Osteocyte (in vitro differentiated cells): Measurements from ENCODE around the gene FBN1. TPM values are rescaled to one million over a fixed set of nuclear protein-coding genes. Genes with fewer than 3 reads are reported as not detected.
A peak's percentile ranks its signal among the peaks of the same experiment; 100 is the strongest.

Experiments
- DNase-seq: peaks from one replicate; pipeline ENCODE4 v3.0.0; 2021; ENCODE audit warnings: mixed read lengths; ENCODE audit not compliant: unreplicated experiment; ENCODE audit errors: extremely low spot score
- H3K27ac Mint-ChIP-seq: one replicate; pipeline ENCODE4 v1.8.0; 2021; ENCODE audit warnings: mild to moderate bottlenecking, mixed read lengths; ENCODE audit not compliant: unreplicated experiment
- H3K27me3 Mint-ChIP-seq: one replicate; pipeline ENCODE4 v1.8.0; 2021; ENCODE audit warnings: mixed read lengths; ENCODE audit not compliant: unreplicated experiment
- H3K36me3 Mint-ChIP-seq: one replicate; pipeline ENCODE4 v1.8.0; 2021; ENCODE audit warnings: mixed read lengths; ENCODE audit not compliant: unreplicated experiment
- H3K4me1 Mint-ChIP-seq: one replicate; pipeline ENCODE4 v1.8.0; 2021; ENCODE audit warnings: mixed read lengths; ENCODE audit not compliant: unreplicated experiment
- H3K4me3 Mint-ChIP-seq: one replicate; pipeline ENCODE4 v1.8.0; 2021; ENCODE audit warnings: mild to moderate bottlenecking, moderate library complexity, mixed read lengths; ENCODE audit not compliant: unreplicated experiment
- H3K9me3 Mint-ChIP-seq: one replicate; pipeline ENCODE4 v1.8.0; 2021; ENCODE audit warnings: mixed read lengths; ENCODE audit not compliant: unreplicated experiment
- CTCF ChIP-seq: fragments of 200-600 bp; sonication (generic); IDR thresholded peaks from 2 replicates; pipeline ENCODE4 v1.5.0; 2021; ENCODE audit warnings: antibody characterized with exemption, mild to moderate bottlenecking, moderate library complexity
- total RNA-seq: library from RNA; stranded (reverse); gene quantifications from 2 replicates; pipeline ENCODE4 v1.2.1, GENCODE V29; 2021

FBN1 gene
- total RNA-seq, 1 donor from 2014 or later, result 1,012 TPM

- Mint-ChIP-seq H3K27ac (peak overlapping the region; percentile 47), H3K4me1 (peaks cover 24% of the 10 kb centered on the region), H3K4me3 (no peak overlapping the region), H3K27me3 (no peaks in the 10 kb centered on the region), H3K9me3 (no peaks in the 10 kb centered on the region), H3K36me3 (peaks cover 78% of the 10 kb centered on the region)
- DNase-seq, result no peak
- TF ChIP-seq CTCF, result no peak
Observed at GRCh38 chr15:48447058-48447457, 198.5 kb downstream of the FBN1 start.

- Mint-ChIP-seq H3K9me3 (no peaks in the 10 kb centered on the region), H3K27me3 (no peaks in the 10 kb centered on the region), H3K27ac (peak overlapping the region; percentile 88), H3K4me1 (peaks cover 39% of the 10 kb centered on the region), H3K4me3 (no peak overlapping the region), H3K36me3 (peaks cover 82% of the 10 kb centered on the region)
- DNase-seq, result no peak
- TF ChIP-seq CTCF, result no peak
Observed at GRCh38 chr15:48442011-48442410, 203.5 kb downstream of the FBN1 start.

- TF ChIP-seq CTCF, result no peak
- H3K9me3 Mint-ChIP-seq, result no peaks in the 10 kb centered on the region
- H3K4me3 Mint-ChIP-seq, result no peak overlapping the region
- H3K36me3 Mint-ChIP-seq, result peaks cover 88% of the 10 kb centered on the region
- H3K4me1 Mint-ChIP-seq, result peaks cover 44% of the 10 kb centered on the region
- H3K27me3 Mint-ChIP-seq, result no peaks in the 10 kb centered on the region
- peak overlapping the region; percentile 88 for H3K27ac Mint-ChIP-seq
- DNase-seq, result no peak
Observed at GRCh38 chr15:48440084-48440483, 205.4 kb downstream of the FBN1 start.

GRCh38 chr15:48437178-48437577 lies 208.3 kb downstream of the FBN1 start:
- H3K4me1 Mint-ChIP-seq, result peaks cover 46% of the 10 kb centered on the region
- peak overlapping the region; percentile 10 for H3K27ac Mint-ChIP-seq
- peaks cover 95% of the 10 kb centered on the region for H3K36me3 Mint-ChIP-seq
- no peaks in the 10 kb centered on the region for H3K27me3 Mint-ChIP-seq
- no peak for TF ChIP-seq CTCF
- DNase-seq, result no peak
- no peak overlapping the region for H3K4me3 Mint-ChIP-seq
- H3K9me3 Mint-ChIP-seq, result no peaks in the 10 kb centered on the region

GRCh38 chr15:48435321-48435720 lies 210.2 kb downstream of the FBN1 start:
- no peak for TF ChIP-seq CTCF
- Mint-ChIP-seq H3K4me1 (peaks cover 29% of the 10 kb centered on the region), H3K4me3 (no peak overlapping the region)

More at GRCh38 chr15:48435321-48435720, 210.2 kb downstream of the FBN1 start:
- Mint-ChIP-seq H3K27me3 (no peaks in the 10 kb centered on the region), H3K36me3 (peaks cover 85% of the 10 kb centered on the region), H3K27ac (peak overlapping the region; percentile 55), H3K9me3 (no peaks in the 10 kb centered on the region)
- no peak for DNase-seq
